Left renal cortex interstitium (tissue), 4 donors: Measurements from ENCODE around the gene FNDC3B. TPM values are rescaled to one million over a fixed set of nuclear protein-coding genes. Genes with fewer than 3 reads are reported as not detected.

Experiments
- DNase-seq, 4 donors: peaks; one replicate each; pipeline ENCODE4 v3.0.0-alpha.2; 2013; ENCODE audit warnings: low read depth in 4 of 4, low spot score in 2 of 4, missing footprints in 1 of 4
- polyA plus RNA-seq, 4 donors: library from polyadenylated mRNA; unstranded; fragments of 120-200 nt; gene quantifications; one replicate each; pipeline ENCODE4 v1.2.1, GENCODE V29; 2013; ENCODE audit not compliant: insufficient read length in 4 of 4

The FNDC3B gene
- polyA plus RNA-seq, 4 donors = 53.6 to 63.8 (median 59.8) TPM

DNA sequence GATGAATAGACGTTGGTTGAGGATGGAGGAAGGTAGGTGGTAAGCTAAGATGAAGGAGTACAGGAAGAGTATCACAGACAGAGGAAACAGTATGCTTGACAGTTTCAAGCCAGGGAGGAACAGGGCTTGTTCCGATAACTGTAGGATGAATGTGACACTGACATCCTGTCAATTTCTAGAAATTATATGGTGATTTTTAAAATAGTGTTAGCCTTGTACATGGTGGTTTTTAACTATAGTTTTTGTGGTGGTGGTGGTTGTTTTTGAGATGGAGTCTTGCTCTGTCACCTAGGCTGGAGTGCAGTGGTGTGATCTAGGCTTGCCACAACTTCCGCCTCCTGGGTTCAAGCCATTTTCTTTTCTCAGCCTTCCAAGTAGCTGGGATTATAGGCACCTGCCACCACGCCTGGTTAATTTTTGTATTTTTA is 92.8 kb downstream of the FNDC3B start:
- no peak for DNase-seq

DNA sequence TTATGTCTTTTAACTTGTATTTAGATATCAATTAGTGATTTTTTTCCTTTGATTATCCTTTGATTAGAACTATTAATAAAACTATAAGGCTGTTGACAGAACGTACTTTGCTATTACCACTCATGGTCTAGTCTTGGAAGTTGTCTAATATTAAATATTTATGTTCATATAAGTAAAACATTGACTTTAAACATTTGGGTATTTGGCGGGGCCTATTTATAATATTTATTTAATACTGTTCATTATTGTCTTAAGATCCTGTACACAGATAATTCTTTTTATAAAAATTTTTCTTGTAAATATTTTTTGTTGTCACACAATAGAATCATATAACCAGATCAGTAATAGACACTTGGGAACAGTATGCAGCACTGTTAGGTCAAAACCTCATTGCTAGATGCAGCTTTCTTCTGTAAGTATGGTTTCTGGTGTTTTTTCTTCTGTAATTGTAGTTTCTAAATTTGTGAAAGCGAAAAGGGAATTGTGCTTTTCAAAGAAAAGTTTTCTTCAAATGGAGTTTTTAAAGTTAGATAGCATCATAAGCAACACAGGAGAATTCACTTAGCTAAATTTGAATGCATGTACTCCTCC is 93.4 kb downstream of the FNDC3B start:
- no peak for DNase-seq

DNA sequence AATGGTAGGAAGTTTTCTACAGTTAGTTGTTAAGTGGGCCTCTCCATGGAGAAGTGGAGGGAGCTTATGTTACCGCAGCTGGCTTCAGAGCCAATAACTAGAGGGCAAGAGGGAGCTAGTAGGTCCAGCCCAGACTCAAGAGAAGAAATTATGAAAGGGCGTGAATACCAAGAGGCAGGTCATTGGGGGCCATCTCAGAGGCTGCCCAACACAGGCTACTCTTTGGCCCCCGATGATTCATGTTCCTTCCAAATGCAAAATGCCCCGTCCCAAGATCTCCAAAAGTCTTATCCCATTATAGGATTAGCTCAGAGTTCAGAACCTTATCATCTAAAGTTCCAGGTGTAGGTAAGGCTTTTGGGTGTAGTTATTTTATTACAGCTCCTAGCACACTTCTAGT is 94.5 kb downstream of the FNDC3B start:
- no peak for DNase-seq

DNA sequence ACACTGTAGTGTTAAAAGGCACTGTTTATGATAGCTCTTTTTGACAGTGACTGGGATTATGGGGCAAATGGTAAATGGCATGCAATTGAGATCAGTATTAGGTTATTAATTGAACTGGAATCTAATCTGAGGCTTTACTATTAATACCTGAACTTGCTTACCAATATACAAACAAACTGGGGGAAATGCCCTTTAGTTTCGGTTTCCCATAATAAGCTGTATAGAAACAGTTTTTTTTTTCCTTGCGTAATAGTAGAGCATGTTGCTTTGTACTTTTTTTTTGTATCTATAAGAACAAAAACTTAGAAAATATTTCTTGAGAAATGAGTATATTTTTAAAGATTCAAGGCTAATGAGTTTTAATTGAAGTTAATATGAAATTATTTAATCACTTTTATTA is 95.0 kb downstream of the FNDC3B start:
- no peak for DNase-seq

DNA sequence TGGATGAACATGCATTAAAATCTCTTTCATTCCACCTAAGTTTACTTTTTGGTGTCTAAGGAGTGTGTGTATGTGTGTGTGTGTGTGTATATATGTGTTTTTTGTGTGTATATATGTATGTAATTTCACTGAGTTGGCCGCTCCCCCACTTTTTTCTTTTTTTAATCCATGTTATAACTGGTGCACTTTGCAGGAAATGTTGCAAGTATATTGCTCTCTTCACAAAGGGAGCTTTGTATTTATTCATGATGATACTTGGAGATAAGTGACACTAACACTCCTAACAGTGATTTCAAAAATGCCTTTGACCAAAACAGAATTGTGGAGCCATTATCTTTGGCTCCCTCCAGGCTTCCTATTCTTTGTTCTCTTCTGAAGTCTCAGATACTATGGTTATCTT is 95.8 kb downstream of the FNDC3B start:
- no peak for DNase-seq

DNA sequence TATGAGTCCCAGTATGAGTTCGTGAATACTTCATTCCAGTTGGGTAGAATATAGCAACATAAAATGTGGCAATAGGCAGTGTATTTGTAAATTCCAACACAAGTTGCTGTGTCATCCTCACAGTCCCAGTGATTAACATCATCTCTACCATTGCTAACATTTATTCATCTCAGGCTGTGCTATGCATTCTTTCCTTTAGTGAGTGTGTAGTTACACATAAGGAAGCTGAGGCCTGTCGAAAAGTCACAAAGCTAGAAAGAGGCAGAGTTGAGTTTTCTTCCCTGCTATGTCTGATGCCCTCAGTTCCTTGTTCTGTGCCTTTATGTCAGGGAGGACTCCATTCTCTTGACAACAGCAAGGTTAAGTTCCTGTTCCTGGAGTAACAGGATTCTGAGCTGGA is 96.4 kb downstream of the FNDC3B start:
- no peak for DNase-seq

DNA sequence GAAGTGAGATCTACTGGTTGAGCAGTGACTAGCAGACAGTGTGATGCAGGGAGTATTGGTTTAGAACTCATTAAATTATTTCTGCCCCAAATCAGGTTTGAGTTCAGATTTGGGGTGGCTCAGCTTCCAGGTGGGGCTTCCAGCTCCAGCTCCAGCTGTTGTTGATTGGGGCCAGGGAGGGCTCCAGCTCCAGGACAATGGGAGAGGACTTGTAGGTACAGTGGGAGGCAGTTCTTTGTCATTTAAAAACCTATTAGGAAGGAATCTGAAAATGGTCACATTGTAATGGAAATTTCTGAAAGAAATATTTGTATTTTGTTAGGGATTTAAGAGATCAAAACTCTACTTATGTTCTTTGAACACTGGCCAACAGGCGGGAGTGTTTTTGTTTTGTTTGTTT is 97.0 kb downstream of the FNDC3B start:
- DNase-seq = no peak

DNA sequence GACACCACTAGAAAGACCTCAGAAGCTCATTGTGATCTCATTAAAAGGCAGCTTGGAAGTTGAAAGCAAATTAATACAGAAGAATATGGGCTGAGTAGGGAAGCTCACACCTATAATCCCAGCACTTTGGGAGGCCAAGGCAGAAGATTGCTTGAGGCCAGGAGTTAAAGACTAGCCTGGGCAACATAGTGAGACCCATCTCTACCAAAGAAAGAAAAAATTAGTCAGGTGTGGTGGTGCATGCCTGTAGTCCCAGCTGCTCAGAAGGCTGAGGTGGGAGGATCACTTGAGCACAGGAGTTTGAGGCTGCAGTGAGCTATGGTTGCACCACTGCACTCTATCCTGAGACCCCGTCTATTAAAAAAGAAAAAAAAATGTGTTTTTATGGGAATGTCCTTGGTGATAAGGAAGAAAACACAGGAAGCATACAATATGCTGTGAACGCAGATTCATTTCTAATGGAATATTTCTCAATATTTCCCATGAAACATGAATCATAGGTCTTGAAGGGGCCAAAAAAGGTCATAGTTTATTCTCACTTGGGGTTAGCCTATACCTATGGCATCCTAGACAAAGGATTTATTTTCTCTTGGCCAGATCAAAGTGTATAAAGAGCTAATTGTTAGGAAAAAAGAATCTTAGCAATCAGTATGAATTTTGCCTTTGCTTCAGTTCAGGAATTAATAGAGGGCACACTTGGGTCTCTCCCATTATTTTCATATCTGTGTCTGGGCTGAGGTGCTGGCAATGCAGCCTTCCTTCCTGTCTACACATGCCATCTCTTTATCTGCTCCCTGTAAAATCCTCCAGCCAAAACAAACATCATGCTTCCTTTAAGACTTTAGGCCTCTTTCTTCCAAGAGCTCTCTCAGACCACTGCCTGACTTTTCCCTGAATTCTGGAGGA is 98.2 kb downstream of the FNDC3B start:
- DNase-seq = no peak

DNA sequence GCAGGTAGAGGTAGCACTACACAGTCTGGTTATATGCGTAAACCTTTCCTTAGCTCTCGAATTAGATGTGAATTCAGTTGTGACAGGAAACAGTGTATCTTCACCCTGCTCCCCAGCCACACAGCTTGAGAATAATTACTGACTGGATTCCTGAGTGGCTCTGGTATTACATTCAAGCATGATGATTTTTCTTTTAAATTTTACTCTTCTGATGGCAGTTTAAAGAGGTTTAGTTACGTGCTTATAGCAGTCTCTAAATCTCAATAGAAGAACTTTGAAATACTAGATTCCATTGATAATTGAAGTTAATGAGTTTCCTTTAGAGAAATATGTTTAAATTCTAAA is 98.8 kb downstream of the FNDC3B start:
- DNase-seq = no peak

DNA sequence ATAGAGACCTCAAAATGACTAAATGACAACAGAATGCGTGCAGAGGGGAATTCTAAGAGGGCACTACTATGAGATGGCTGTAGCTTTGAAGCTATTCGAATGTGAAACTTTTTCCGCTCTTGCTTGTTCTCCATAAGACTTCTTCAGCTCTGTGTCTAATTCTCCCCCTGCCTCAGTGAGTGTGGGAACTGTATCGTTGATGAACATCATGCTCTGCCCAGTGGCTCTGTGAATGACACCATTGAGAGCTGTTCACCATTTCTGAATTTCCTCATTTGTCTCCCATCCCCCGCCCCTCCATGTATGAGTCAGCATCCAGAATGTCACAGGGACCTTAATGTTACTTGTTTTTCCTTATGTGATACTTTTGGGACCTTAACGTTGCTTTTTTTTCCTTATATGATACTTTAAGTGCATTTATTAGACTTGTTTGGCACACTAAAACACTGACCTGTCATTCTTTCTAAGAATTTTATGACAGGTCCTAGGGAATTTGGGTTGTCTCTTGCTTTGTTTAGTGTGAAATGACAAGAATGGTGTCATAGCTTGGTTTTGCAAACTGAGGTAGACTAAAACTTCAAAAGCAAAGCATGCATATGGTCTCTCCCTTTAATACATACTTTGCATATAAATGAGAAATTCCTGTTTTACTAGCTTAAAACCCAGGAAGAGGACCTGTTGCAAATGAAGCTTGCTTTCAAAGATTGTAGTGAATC is 99.6 kb downstream of the FNDC3B start:
- no peak for DNase-seq

DNA sequence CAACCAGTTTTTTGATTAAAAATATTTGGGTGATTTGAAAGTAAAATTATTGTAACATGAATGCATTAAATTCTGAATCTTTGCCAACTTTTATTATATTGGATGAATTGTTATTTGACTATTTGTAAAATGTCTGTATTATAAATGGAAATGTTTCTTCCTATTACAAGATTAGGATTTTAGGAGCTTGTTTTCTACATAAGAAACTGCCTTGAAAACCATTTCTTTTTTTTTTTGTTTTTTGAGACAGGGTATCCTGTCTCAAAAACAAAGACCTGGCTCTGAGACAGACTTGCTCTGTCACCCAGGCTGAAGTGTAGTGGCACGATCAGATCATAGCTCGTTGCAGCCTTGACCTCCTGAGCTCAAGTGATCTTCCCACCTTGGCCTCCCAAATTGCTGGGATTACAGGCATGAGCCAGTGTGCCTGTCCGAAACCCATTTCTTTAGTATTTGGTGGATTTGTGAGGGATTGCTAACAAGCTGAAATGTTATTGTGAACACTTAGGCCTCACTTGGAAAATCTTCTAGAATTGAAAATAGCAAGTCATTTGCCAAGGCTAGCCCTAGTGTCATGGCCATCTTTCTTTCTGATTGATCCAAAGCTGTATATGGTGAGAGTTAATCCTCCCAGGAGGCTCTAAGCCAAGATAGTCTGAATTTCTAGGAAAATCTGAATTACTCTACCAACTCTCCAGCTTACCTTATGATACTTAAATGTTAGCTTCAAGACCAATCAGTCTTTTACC is 100.3 kb downstream of the FNDC3B start:
- no peak for DNase-seq

DNA sequence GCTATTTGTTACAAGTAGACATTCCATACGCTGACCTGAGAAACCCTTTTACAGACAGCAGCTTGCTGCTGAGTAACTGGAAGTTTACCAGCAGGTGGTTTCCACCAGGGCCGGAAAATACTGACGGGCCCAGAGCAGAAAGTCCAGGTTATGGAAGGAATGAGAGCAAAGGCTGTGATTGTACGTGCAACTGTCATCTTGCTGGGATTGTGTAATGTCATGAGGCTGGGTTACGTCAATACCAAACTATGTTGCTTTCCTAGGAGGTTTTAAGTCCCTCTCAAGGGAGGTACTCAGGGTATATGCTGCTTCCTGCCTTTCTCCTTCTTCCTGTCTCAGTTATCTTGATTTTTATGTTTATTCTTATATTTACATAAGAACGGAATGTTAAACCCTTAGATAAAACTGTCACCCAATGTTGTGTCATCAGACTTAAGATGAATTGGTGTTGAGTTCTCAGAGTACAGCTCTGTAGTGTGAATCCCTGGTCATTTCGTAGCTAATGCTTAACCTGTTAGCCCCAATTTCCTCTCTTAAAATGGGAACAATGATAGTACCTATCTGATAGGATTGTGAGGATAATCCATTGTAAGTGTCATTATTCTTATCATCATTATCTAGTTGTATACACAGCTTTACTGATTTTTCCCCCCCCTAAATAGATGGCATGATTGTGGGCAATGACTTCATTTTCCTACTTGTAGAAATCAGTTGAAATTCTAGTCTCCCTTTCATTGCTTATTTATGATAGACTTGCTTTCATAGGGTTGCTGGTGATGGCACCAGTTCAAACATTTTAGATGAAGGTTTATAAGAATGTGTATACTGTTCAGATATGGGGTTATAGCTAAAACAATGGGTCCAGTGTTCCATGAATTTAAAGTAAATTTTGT is 101.4 kb downstream of the FNDC3B start:
- peak in 1 of 4 donors; percentile 49 for DNase-seq

DNA sequence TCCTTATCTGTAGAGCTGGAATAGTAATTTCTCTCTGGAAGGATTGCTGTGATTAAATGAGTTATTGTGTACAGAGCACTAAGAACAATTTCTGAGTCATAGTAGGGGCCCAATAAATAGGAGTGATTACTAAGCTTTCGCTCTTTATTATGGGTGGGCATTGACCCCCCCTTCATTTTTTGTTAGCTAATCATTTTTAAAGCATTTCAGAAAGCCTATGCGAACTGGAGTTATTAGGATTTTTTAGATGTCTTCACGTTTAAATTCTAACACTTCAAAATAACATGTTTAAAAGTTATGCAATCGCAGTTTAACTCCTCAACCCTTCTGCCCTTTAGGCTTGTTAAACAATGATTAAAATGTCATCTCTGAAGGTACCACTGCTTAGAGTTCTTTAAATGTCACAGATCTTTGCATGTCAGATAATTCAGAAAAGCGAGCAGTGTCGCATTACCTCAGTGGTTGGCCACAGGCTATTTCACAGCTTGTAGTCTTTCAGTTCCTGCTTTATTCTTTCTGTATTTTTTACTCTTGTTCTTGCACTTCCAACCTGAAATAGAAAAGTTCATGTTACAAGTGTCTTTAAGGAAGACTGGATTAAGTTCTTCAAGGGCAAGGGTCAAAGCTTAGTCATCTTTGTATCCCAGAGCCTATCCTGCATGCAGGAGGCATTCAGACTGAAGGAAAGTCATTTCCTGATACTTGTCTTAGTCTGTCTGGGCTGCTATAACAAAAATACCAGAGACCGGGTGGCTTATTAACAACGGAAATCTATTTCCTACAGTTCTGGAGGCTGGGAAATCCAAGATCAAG is 102.9 kb downstream of the FNDC3B start:
- no peak for DNase-seq

DNA sequence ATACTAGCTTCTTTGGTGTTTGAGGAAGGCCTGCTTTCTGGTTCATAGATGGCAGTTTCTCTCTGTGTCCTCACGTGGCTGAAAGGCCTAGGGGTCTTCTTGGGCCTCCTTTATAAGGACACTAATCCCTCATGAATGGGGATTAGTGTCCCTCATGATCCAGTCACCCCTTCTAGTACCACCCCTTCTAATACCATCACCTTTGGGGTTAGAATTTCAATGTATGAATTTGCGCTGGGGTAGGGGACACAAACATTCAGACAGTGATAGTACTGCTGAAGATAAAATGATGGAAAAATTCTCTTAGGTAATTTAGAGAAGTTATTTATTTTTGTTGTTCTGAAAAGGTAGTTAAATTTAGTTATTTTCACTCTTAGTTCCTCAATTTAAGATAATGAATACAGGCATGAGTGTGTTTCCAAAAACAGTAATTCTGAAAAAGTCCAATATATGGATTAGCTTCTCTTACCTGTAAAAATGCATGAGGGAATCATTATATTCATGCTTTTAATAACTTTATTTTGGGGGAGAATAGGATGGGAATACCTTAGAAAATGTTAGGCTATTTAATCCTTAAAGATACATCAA is 103.6 kb downstream of the FNDC3B start:
- DNase-seq = no peak

DNA sequence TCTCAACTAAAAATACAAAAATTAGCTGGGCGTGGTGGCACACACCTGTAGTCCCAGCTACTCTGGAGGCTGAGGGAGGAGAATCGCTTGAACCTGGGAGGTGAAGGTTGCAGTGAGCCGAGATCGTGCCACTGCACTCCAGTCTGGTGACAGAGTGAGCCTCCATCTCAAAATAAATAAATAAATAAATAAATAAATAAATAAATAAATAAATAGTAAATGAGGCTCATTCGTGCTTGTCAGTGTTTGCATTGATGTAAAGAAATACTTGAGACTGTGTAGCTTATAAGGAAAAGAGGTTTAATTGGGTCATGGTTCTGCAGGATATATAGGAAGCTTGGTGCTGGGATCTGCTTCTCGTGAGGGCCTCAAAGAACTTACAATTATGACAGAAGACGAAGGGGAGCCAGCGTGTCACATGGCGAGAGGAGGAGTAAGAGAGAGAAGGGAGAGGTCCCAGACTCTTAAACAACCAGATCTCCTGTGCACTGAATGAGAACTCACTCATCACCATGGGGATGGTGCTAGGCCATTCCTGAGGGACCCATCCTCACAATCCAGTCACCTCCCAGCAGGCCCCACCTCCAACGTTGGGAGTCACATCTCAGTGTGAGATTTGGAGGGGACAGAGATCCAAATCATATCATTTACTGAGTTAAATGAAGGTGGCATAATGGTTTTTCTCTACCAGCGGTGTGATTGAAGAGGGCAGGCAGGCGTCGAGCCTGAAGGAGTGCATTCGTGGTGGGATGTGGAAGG is 104.5 kb downstream of the FNDC3B start:
- no peak for DNase-seq

DNA sequence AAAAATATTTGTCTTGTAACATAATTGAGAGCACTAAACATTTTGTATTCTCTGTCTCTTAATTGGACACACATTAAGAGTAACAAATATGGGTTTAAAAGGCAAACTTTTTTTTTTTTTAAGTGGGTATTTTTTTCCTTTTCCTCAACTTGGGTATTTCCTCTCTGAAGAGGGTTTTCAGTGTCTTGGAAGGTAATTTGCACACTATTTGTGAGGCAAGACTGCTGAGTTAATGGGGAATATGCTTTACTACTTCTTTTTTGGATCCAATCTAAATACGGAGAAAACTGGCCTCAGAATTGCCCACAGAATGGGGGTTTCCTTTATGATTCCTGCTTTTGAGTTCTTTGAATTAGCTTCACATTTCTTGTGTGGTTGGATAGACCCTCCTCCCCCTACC is 105.2 kb downstream of the FNDC3B start:
- DNase-seq = no peak

DNA sequence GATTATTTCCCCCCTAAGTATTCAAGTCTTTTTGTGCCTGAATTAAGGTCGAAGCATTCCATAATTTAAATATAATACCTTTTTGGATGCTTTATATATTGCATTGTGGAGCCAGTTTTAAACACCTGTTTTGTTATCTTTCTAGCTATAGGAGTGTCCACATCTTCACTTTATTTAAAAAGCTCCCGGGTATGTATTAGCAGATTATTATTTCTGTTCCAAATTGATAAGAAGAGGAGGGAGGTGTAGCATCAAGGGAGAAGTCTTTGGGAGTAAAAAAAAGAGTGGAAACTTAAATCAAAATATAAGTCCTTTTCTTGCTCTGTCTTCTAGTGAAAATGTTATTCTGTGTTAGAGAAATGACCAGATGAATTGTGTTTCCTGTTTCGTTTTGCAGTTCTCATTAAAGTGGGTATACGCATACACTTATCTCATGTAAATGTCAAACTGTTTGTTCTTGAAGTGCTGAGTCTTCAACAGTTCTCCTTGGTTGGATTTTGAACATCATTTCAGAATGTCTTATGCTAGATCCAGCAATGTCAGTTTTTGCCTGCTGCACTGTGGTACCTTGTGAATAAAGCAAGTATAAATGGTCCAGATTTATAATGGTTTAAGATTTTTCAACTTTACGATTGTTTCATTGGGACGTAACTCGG is 105.8 kb downstream of the FNDC3B start:
- DNase-seq = no peak

DNA sequence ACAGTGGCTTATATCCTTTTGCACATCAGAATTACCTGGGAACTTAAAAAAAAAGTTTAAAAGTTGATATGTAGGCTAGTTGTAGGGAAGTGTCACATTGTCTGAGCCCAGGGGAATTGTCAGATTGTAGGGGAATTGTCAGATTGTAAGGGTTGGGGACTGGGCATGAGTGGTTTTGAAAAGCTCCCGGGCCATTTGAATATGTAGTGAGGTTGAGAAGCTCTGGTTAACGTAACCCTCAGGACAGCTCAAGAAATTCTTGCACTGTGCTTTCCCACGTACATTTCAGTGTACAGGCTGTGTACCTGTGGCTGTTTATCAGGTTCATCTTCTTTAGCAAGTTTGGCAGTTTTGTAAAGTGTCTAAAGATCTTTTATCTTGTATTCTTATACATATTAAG is 107.0 kb downstream of the FNDC3B start:
- no peak for DNase-seq
